NB4 (cell line): ENCODE results near the gene PPP6R1.

ENCODE experiments used
- CTCF ChIP-seq: IDR thresholded peaks from one replicate; pipeline ENCODE4 v1.5.1; 2012; ENCODE audit warnings: low read depth, low read length
- POLR2A ChIP-seq: IDR thresholded peaks from 2 replicates; pipeline ENCODE4 v1.6.1; 2011; ENCODE audit warnings: mild to moderate bottlenecking; ENCODE audit not compliant: insufficient read length; ENCODE audit errors: extremely low read depth

- no peak for TF ChIP-seq CTCF
- TF ChIP-seq POLR2A: no peak
These were observed 6.4 kb upstream of the PPP6R1 start for GRCh38 chr19:55265173-55265572.
